ENCODE results near the gene MYL10.

DNA sequence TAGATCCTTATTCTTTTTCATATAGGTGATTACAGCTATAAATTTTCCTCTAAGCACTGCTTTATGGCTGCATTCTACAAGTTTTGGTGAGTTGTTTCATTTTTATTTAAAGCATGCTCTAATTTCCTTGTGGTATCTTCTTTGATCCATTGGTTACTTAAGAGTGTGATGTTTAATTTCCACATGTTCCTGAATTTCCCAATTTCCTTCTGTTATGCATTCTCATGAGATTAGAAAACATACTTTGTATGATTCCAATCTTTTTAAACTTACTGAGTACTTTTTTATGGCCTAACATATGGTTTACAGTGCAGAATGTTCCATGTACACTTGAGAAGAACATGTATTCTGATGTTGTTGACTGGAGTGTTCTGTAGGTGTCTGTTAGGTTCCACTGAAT, 53.4 kb downstream of the MYL10 start:
- TF ChIP-seq, protein P1, sequence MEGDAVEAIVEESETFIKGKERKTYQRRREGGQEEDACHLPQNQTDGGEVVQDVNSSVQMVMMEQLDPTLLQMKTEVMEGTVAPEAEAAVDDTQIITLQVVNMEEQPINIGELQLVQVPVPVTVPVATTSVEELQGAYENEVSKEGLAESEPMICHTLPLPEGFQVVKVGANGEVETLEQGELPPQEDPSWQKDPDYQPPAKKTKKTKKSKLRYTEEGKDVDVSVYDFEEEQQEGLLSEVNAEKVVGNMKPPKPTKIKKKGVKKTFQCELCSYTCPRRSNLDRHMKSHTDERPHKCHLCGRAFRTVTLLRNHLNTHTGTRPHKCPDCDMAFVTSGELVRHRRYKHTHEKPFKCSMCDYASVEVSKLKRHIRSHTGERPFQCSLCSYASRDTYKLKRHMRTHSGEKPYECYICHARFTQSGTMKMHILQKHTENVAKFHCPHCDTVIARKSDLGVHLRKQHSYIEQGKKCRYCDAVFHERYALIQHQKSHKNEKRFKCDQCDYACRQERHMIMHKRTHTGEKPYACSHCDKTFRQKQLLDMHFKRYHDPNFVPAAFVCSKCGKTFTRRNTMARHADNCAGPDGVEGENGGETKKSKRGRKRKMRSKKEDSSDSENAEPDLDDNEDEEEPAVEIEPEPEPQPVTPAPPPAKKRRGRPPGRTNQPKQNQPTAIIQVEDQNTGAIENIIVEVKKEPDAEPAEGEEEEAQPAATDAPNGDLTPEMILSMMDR (conservative IDR thresholded peaks at IDR 0.05; ENCODE audit: low read depth, low read length) = no peak
- no peak for TF ChIP-seq EZH2 (IDR thresholded peaks at IDR 0.05; ENCODE audit: borderline replicate concordance, low read depth, low read length, poor library complexity, severe bottlenecking)

All from A673 (cell line).